Chondrocyte (in vitro differentiated cells): ENCODE data around the gene EIPR1. TPM values are rescaled to one million over a fixed set of nuclear protein-coding genes. Genes with fewer than 3 reads are reported as not detected.

Source experiments
- DNase-seq: peaks from one replicate; pipeline ENCODE4 v3.0.0; 2021; ENCODE audit warnings: mixed read lengths, low spot score
- H3K27ac Mint-ChIP-seq: one replicate; pipeline ENCODE4 v1.8.0; 2021; ENCODE audit warnings: mild to moderate bottlenecking, moderate library complexity, mixed read lengths; ENCODE audit not compliant: unreplicated experiment
- H3K27me3 Mint-ChIP-seq: 2 replicates; pipeline ENCODE4 v1.8.0; 2021; ENCODE audit warnings: low read depth, mixed read lengths
- H3K36me3 Mint-ChIP-seq: 2 replicates; pipeline ENCODE4 v1.8.0; 2021; ENCODE audit warnings: low read depth, mixed read lengths
- H3K4me1 Mint-ChIP-seq: 2 replicates; pipeline ENCODE4 v1.8.0; 2021; ENCODE audit warnings: low read depth, mild to moderate bottlenecking, mixed read lengths
- H3K4me3 Mint-ChIP-seq: one replicate; pipeline ENCODE4 v1.8.0; 2021; ENCODE audit warnings: mild to moderate bottlenecking, moderate library complexity, mixed read lengths; ENCODE audit not compliant: unreplicated experiment
- H3K9me3 Mint-ChIP-seq: 2 replicates; pipeline ENCODE4 v1.8.0; 2021; ENCODE audit warnings: low read depth, mixed read lengths
- total RNA-seq: library from RNA; stranded (reverse); gene quantifications from 3 replicates; pipeline ENCODE4 v1.2.1, GENCODE V29; 2021
- TF ChIP-seq, protein P1 (sequence below): fragments of 200-600 bp; sonication (generic); IDR thresholded peaks from 2 replicates; pipeline ENCODE4 v1.5.0; 2021; ENCODE audit warnings: antibody characterized with exemption, mild to moderate bottlenecking, moderate library complexity

Gene EIPR1
- total RNA-seq, 1 donor from 2014 or later: 18.2 TPM

- no peaks in the 10 kb centered on the region for H3K4me1 Mint-ChIP-seq
- H3K27me3 Mint-ChIP-seq: no peaks in the 10 kb centered on the region
- no peak overlapping the region for H3K4me3 Mint-ChIP-seq
- TF ChIP-seq, protein P1, sequence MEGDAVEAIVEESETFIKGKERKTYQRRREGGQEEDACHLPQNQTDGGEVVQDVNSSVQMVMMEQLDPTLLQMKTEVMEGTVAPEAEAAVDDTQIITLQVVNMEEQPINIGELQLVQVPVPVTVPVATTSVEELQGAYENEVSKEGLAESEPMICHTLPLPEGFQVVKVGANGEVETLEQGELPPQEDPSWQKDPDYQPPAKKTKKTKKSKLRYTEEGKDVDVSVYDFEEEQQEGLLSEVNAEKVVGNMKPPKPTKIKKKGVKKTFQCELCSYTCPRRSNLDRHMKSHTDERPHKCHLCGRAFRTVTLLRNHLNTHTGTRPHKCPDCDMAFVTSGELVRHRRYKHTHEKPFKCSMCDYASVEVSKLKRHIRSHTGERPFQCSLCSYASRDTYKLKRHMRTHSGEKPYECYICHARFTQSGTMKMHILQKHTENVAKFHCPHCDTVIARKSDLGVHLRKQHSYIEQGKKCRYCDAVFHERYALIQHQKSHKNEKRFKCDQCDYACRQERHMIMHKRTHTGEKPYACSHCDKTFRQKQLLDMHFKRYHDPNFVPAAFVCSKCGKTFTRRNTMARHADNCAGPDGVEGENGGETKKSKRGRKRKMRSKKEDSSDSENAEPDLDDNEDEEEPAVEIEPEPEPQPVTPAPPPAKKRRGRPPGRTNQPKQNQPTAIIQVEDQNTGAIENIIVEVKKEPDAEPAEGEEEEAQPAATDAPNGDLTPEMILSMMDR: no peak
- no peak for DNase-seq
- H3K27ac Mint-ChIP-seq: no peak overlapping the region
- no peaks in the 10 kb centered on the region for H3K36me3 Mint-ChIP-seq
- no peaks in the 10 kb centered on the region for H3K9me3 Mint-ChIP-seq
Observed at GRCh38 chr2:3179626-3180025, 198.0 kb downstream of the EIPR1 start.

- no peak overlapping the region for H3K4me3 Mint-ChIP-seq
- DNase-seq: no peak
- TF ChIP-seq, protein P1: peak; percentile 18
- no peak overlapping the region for H3K27ac Mint-ChIP-seq
- no peaks in the 10 kb centered on the region for H3K4me1 Mint-ChIP-seq
- no peaks in the 10 kb centered on the region for H3K27me3 Mint-ChIP-seq
- H3K9me3 Mint-ChIP-seq: no peaks in the 10 kb centered on the region
- no peaks in the 10 kb centered on the region for H3K36me3 Mint-ChIP-seq
Observed at GRCh38 chr2:3179208-3179607, 198.4 kb downstream of the EIPR1 start.

GRCh38 chr2:3178578-3179031, 199.0 kb downstream of the EIPR1 start:
- no peak overlapping the region for H3K27ac Mint-ChIP-seq
- H3K36me3 Mint-ChIP-seq: no peaks in the 10 kb centered on the region
- H3K4me1 Mint-ChIP-seq: no peaks in the 10 kb centered on the region

DNA sequence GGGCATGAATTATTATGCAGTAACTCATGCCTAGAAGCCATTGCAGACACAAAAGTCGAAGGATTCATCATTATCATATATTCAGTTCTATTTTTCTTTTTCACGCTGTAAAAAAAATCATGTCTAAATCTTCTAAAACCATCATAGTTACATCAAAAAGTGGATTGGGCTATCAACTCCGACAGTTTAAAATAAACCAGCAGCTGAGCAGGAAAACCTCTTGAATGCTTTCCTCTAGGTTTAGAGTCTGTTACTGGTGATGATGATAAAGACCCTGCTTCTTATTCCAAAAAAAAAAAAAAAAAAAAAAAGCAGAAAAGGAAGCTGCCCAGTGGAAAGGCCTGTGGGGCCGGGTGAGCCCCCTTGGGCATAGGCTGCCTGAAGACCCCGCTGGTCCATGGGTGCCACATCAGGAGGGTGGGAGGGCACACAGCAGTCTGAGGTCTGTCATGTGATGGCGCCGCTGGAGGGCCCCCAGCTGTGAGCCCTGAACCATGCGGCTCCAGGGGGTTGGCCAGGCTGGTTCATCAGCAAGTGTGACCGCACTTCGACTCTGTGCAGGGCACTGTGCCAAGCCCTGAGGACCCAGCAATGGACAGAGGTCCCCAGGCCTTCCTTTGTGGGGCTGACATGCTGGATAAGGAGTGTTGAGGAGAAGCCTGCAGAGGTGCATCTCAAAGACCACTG, 199.6 kb downstream of the EIPR1 start:
- H3K4me1 Mint-ChIP-seq: no peaks in the 10 kb centered on the region
- DNase-seq: no peak
- no peak overlapping the region for H3K4me3 Mint-ChIP-seq

More at GRCh38 chr2:3178578-3179031, 199.0 kb downstream of the EIPR1 start:
- no peaks in the 10 kb centered on the region for H3K27me3 Mint-ChIP-seq
- H3K4me3 Mint-ChIP-seq: no peak overlapping the region
- DNase-seq: no peak
- H3K9me3 Mint-ChIP-seq: no peaks in the 10 kb centered on the region
- TF ChIP-seq, protein P1: no peak

GRCh38 chr2:3176869-3177255, 200.8 kb downstream of the EIPR1 start:
- H3K9me3 Mint-ChIP-seq: no peaks in the 10 kb centered on the region
- no peaks in the 10 kb centered on the region for H3K4me1 Mint-ChIP-seq
- TF ChIP-seq, protein P1: no peak
- peaks cover 4% of the 10 kb centered on the region for H3K36me3 Mint-ChIP-seq
- H3K4me3 Mint-ChIP-seq: no peak overlapping the region
- DNase-seq: no peak
- H3K27ac Mint-ChIP-seq: no peak overlapping the region
- no peaks in the 10 kb centered on the region for H3K27me3 Mint-ChIP-seq

More for the DNA sequence above, 199.6 kb downstream of the EIPR1 start:
- no peaks in the 10 kb centered on the region for H3K27me3 Mint-ChIP-seq
- peaks cover 2% of the 10 kb centered on the region for H3K36me3 Mint-ChIP-seq
- TF ChIP-seq, protein P1: no peak
- no peaks in the 10 kb centered on the region for H3K9me3 Mint-ChIP-seq
- no peak overlapping the region for H3K27ac Mint-ChIP-seq
